GM18520 (cell line): ENCODE measurements around the gene TRMT112.

ENCODE experiments used
- ATAC-seq: cut with Tn5 transposase; IDR thresholded peaks from one replicate; pipeline ENCODE4 v1.9.1; 2021; ENCODE audit not compliant: unreplicated experiment

Gene TRMT112

GRCh38 chr11:64317325-64317960 lies at the start of gene TRMT112:
TRMT112 (minus strand) TSS chr11:64317559; CDS start chr11:64317526, 33 bp downstream.
- ATAC-seq = peak; percentile 51

GRCh38 chr11:64366751-64367150 lies 49.4 kb upstream of the TRMT112 start:
- ATAC-seq = no peak

GRCh38 chr11:64364911-64365310 lies 47.6 kb upstream of the TRMT112 start:
- ATAC-seq = no peak

- no peak for ATAC-seq
These were observed 47.1 kb upstream of the TRMT112 start for GRCh38 chr11:64364435-64364834.

GRCh38 chr11:64362339-64362738 lies 45.0 kb upstream of the TRMT112 start:
- no peak for ATAC-seq

- no peak for ATAC-seq
These were observed 44.3 kb upstream of the TRMT112 start for GRCh38 chr11:64361659-64362058.

- no peak for ATAC-seq
These were observed 43.1 kb upstream of the TRMT112 start for GRCh38 chr11:64360448-64360921.

GRCh38 chr11:64359712-64360445 lies 42.5 kb upstream of the TRMT112 start:
- no peak for ATAC-seq

- peak; percentile 37 for ATAC-seq
These were observed 41.8 kb upstream of the TRMT112 start, which contains the start of gene RPS6KA4 for GRCh38 chr11:64358907-64359711. RPS6KA4 (plus strand) TSS chr11:64359162; CDS start chr11:64359236, 74 bp downstream.

- no peak for ATAC-seq
These were observed 41.2 kb upstream of the TRMT112 start for GRCh38 chr11:64358536-64358906.

- no peak for ATAC-seq
These were observed 40.7 kb upstream of the TRMT112 start for GRCh38 chr11:64357904-64358535.

- no peak for ATAC-seq
These were observed 40.1 kb upstream of the TRMT112 start for GRCh38 chr11:64357446-64357845.

GRCh38 chr11:64356498-64357411 lies 39.4 kb upstream of the TRMT112 start:
- no peak for ATAC-seq

GRCh38 chr11:64355078-64355940 lies 38.0 kb upstream of the TRMT112 start:
- no peak for ATAC-seq

- no peak for ATAC-seq
These were observed 36.6 kb upstream of the TRMT112 start for GRCh38 chr11:64353715-64354506.

GRCh38 chr11:64352995-64353714 lies 35.8 kb upstream of the TRMT112 start:
- ATAC-seq = no peak

- no peak for ATAC-seq
These were observed 35.0 kb upstream of the TRMT112 start for GRCh38 chr11:64352099-64352994.
